WTC11 (cell line): ENCODE data around the gene NAV2. TPM values are rescaled to one million over a fixed set of nuclear protein-coding genes. Genes with fewer than 3 reads are reported as not detected.

Experiments
- ATAC-seq: fragments of 200-7000 bp; cut with Tn5 transposase; 2 replicates; pipeline ENCODE4 v1.10.0; 2021; ENCODE audit warnings: mild to moderate bottlenecking, moderate library complexity
- CTCF ChIA-PET: fragments of 300-600 bp; sonication (Branson Sonifier 250); formaldehyde crosslinking; loops from one replicate; lab custom pipeline; 2021; ENCODE audit warnings: antibody characterized with exemption; lab: Charles Lee
- POLR2A ChIA-PET: fragments of 350-600 bp; sonication (Branson Sonifier 250); formaldehyde crosslinking; loops from one replicate; lab custom pipeline; 2021; ENCODE audit warnings: antibody characterized with exemption; lab: Charles Lee
- DNase-seq: peaks from one replicate; pipeline ENCODE4 v3.0.0; 2021; ENCODE audit warnings: low spot score
- H3K27ac Mint-ChIP-seq: 2 replicates; pipeline ENCODE4 v1.8.0; 2021; ENCODE audit warnings: mixed read lengths
- H3K27me3 Mint-ChIP-seq: 2 replicates; pipeline ENCODE4 v1.8.0; 2021; ENCODE audit warnings: low read depth, mild to moderate bottlenecking, moderate library complexity, mixed read lengths
- H3K36me3 Mint-ChIP-seq: 2 replicates; pipeline ENCODE4 v1.8.0; 2021; ENCODE audit warnings: mixed read lengths
- H3K4me1 Mint-ChIP-seq: 2 replicates; pipeline ENCODE4 v1.8.0; 2022; ENCODE audit warnings: mixed read lengths
- H3K4me3 Mint-ChIP-seq: 2 replicates; pipeline ENCODE4 v1.8.0; 2021; ENCODE audit warnings: mild to moderate bottlenecking, moderate library complexity, mixed read lengths
- H3K9me3 Mint-ChIP-seq: 2 replicates; pipeline ENCODE4 v1.8.0; 2021; ENCODE audit warnings: mixed read lengths
- AFF4 ChIP-seq: sonication (generic); formaldehyde crosslinking; IDR thresholded peaks from 2 replicates; pipeline ENCODE4 v1.8.1; 2023; ENCODE audit warnings: mild to moderate bottlenecking, missing genetic modification reagents, borderline replicate concordance
- E2F4 ChIP-seq: sonication (generic); formaldehyde crosslinking; IDR thresholded peaks from 2 replicates; pipeline ENCODE4 v1.8.1; 2022; ENCODE audit warnings: low read depth, mild to moderate bottlenecking, moderate library complexity, missing genetic modification reagents, borderline replicate concordance
- E2F5 ChIP-seq: sonication (generic); formaldehyde crosslinking; IDR thresholded peaks from 2 replicates; pipeline ENCODE4 v1.8.1; 2022; ENCODE audit warnings: mild to moderate bottlenecking, moderate library complexity, missing genetic modification reagents
- EMX1 ChIP-seq: fragments of 250-450 bp; sonication (Bioruptor Pico); IDR thresholded peaks from 2 replicates; pipeline ENCODE4 v1.8.0; 2021; ENCODE audit warnings: mild to moderate bottlenecking
- IRF2 ChIP-seq: sonication (generic); formaldehyde crosslinking; IDR thresholded peaks from 2 replicates; pipeline ENCODE4 v1.8.0; 2022; ENCODE audit warnings: low read depth, missing genetic modification reagents, borderline replicate concordance
- NR1H2 ChIP-seq: sonication (generic); formaldehyde crosslinking; IDR thresholded peaks from 2 replicates; pipeline ENCODE4 v1.9.0; 2021; ENCODE audit warnings: mild to moderate bottlenecking, moderate library complexity, missing genetic modification reagents
- USF1 ChIP-seq: sonication (generic); formaldehyde crosslinking; IDR thresholded peaks from 2 replicates; pipeline ENCODE4 v1.8.0; 2022; ENCODE audit warnings: mild to moderate bottlenecking, missing genetic modification reagents
- ZNF219 ChIP-seq: sonication (generic); formaldehyde crosslinking; IDR thresholded peaks from 2 replicates; pipeline ENCODE4 v1.8.0; 2023; ENCODE audit warnings: missing genetic modification reagents, mild to moderate bottlenecking, borderline replicate concordance
- ZNF396 ChIP-seq: fragments of 250-450 bp; sonication (Bioruptor Pico); IDR thresholded peaks from 2 replicates; pipeline ENCODE4 v1.8.0; 2021; ENCODE audit warnings: mild to moderate bottlenecking, moderate library complexity, borderline replicate concordance
- ZNF423 ChIP-seq: fragments of 250-450 bp; sonication (Bioruptor Pico); IDR thresholded peaks from 2 replicates; pipeline ENCODE4 v2.1.2; 2022; ENCODE audit warnings: mild to moderate bottlenecking, moderate library complexity
- ZNF671 ChIP-seq: fragments of 250-450 bp; sonication (Bioruptor Pico); IDR thresholded peaks from 2 replicates; pipeline ENCODE4 v1.8.0; 2021; ENCODE audit warnings: mild to moderate bottlenecking
- total RNA-seq: library from RNA; stranded (reverse); gene quantifications from 3 replicates; pipeline ENCODE4 v1.2.3, GENCODE V29; 2021
- TF ChIP-seq, protein P1 (sequence below): fragments of 250-450 bp; sonication (Bioruptor Pico); IDR thresholded peaks from 2 replicates; pipeline ENCODE4 v2.1.2; 2022; ENCODE audit warnings: mild to moderate bottlenecking, moderate library complexity
- TF ChIP-seq, protein P2 (sequence below): sonication (generic); formaldehyde crosslinking; conservative IDR thresholded peaks from 2 replicates; pipeline ENCODE4 v1.8.1; 2022; ENCODE audit warnings: mild to moderate bottlenecking, missing genetic modification reagents
- TF ChIP-seq, protein P3 (sequence below): sonication (generic); formaldehyde crosslinking; IDR thresholded peaks from 2 replicates; pipeline ENCODE4 v1.8.0; 2023; ENCODE audit warnings: missing genetic modification reagents
- TF ChIP-seq, protein P4 (sequence below): sonication (generic); formaldehyde crosslinking; IDR thresholded peaks from 2 replicates; pipeline ENCODE4 v1.8.1; 2022; ENCODE audit warnings: low read depth, missing genetic modification reagents, borderline replicate concordance

NAV2 gene
- total RNA-seq, 1 experiment from 2014 or later = 42.8 TPM

- DNase-seq (no peak), ATAC-seq (no peak)
- H3K27me3 Mint-ChIP-seq = peaks cover 18% of the 10 kb centered on the region
- no peaks in the 10 kb centered on the region for H3K9me3 Mint-ChIP-seq
- TF ChIP-seq, protein P1, sequence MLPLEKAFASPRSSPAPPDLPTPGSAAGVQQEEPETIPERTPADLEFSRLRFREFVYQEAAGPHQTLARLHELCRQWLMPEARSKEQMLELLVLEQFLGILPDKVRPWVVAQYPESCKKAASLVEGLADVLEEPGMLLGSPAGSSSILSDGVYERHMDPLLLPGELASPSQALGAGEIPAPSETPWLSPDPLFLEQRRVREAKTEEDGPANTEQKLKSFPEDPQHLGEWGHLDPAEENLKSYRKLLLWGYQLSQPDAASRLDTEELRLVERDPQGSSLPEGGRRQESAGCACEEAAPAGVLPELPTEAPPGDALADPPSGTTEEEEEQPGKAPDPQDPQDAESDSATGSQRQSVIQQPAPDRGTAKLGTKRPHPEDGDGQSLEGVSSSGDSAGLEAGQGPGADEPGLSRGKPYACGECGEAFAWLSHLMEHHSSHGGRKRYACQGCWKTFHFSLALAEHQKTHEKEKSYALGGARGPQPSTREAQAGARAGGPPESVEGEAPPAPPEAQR (CRISPR knock-in tag) = no peak
- TF ChIP-seq, protein P2, sequence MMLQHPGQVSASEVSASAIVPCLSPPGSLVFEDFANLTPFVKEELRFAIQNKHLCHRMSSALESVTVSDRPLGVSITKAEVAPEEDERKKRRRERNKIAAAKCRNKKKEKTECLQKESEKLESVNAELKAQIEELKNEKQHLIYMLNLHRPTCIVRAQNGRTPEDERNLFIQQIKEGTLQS (CRISPR knock-in tag) = no peak
- no peak for TF ChIP-seq NR1H2 (CRISPR knock-in tag)
- no peak for TF ChIP-seq EMX1
- TF ChIP-seq ZNF396 (CRISPR knock-in tag) = no peak
- no peak for TF ChIP-seq ZNF671
- TF ChIP-seq, protein P3, sequence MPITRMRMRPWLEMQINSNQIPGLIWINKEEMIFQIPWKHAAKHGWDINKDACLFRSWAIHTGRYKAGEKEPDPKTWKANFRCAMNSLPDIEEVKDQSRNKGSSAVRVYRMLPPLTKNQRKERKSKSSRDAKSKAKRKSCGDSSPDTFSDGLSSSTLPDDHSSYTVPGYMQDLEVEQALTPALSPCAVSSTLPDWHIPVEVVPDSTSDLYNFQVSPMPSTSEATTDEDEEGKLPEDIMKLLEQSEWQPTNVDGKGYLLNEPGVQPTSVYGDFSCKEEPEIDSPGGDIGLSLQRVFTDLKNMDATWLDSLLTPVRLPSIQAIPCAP (CRISPR knock-in tag) = no peak
- no peak for TF ChIP-seq IRF2 (CRISPR knock-in tag)
- no peak for TF ChIP-seq ZNF219 (CRISPR knock-in tag)
- TF ChIP-seq E2F4 (CRISPR knock-in tag) = no peak
- TF ChIP-seq ZNF423 (CRISPR knock-in tag) = no peak
- H3K4me1 Mint-ChIP-seq = peaks cover 54% of the 10 kb centered on the region
- H3K36me3 Mint-ChIP-seq = no peaks in the 10 kb centered on the region; the same call in 1 of the 2 replicates
- no peak overlapping the region for H3K27ac Mint-ChIP-seq
- ChIA-PET POLR2A (no interaction called here), CTCF (no interaction called here)
- H3K4me3 Mint-ChIP-seq = no peak overlapping the region
Observed at GRCh38 chr11:19768815-19769214, 56.2 kb downstream of the NAV2 start.

- no peak overlapping the region for H3K4me3 Mint-ChIP-seq
- H3K27me3 Mint-ChIP-seq = peaks cover 21% of the 10 kb centered on the region
- peaks cover 53% of the 10 kb centered on the region for H3K4me1 Mint-ChIP-seq
- peak overlapping the region; percentile 51; the same call in 1 of the 2 replicates for H3K27ac Mint-ChIP-seq
- TF ChIP-seq AFF4 (CRISPR knock-in tag) = no peak
- TF ChIP-seq E2F5 (CRISPR knock-in tag) = no peak
- TF ChIP-seq, protein P4, sequence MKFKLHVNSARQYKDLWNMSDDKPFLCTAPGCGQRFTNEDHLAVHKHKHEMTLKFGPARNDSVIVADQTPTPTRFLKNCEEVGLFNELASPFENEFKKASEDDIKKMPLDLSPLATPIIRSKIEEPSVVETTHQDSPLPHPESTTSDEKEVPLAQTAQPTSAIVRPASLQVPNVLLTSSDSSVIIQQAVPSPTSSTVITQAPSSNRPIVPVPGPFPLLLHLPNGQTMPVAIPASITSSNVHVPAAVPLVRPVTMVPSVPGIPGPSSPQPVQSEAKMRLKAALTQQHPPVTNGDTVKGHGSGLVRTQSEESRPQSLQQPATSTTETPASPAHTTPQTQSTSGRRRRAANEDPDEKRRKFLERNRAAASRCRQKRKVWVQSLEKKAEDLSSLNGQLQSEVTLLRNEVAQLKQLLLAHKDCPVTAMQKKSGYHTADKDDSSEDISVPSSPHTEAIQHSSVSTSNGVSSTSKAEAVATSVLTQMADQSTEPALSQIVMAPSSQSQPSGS (CRISPR knock-in tag) = no peak
- no peak for TF ChIP-seq USF1
- DNase-seq (no peak), ATAC-seq (no peak)
- no peaks in the 10 kb centered on the region for H3K9me3 Mint-ChIP-seq
- ChIA-PET POLR2A (interaction anchor here (0.6 kb wide), 1 partner anchor 9 kb away, joined by 3 read pairs; no protein-coding TSS in a partner anchor), CTCF (no interaction called here)
- no peaks in the 10 kb centered on the region; the same call in 1 of the 2 replicates for H3K36me3 Mint-ChIP-seq
Observed at GRCh38 chr11:19769820-19770219, 57.2 kb downstream of the NAV2 start.
